Common myeloid progenitor, CD34-positive (primary cell): Measurements from ENCODE around the gene GPATCH3.
A peak's percentile ranks its signal among the peaks of the same experiment; 100 is the strongest.

Source experiments
- CTCF ChIA-PET: fragments of 350-600 bp; sonication (Branson Sonifier 250); formaldehyde crosslinking; loops from one replicate; lab custom pipeline; 2021; ENCODE audit warnings: antibody characterized with exemption; lab: Charles Lee
- POLR2A ChIA-PET: fragments of 350-600 bp; sonication (Branson Sonifier 250); formaldehyde crosslinking; loops from one replicate; lab custom pipeline; 2021; ENCODE audit warnings: antibody characterized with exemption; lab: Charles Lee
- DNase-seq, 3 donors: peaks; one replicate each; pipeline versions ENCODE4 v3.0.0 to v3.0.0-alpha.2; 2013
- H3K27ac ChIP-seq, 2 experiments: 1 replicate in 1 of 2; 2 replicates in 1 of 2; pipeline ENCODE4 v1.7.0; 2013; ENCODE audit warnings: inconsistent platforms in 2 of 2, low read length in 2 of 2, mild to moderate bottlenecking in 2 of 2, low read depth in 1 of 2, moderate library complexity in 1 of 2; ENCODE audit not compliant: severe bottlenecking in 2 of 2, insufficient read depth in 1 of 2, poor library complexity in 1 of 2
- H3K27me3 ChIP-seq, 5 experiments: replicated peaks in 2 of 5; 1 replicate in 3 of 5; 2 replicates in 2 of 5; pipeline versions ENCODE4 v1.6.1 to v1.7.0; 2013; ENCODE audit warnings: low read length in 4 of 5, mild to moderate bottlenecking in 2 of 5, moderate library complexity in 2 of 5, inconsistent platforms in 1 of 5; ENCODE audit not compliant: insufficient read depth in 5 of 5, control insufficient read depth in 4 of 5
- H3K36me3 ChIP-seq, 4 experiments: 1 replicate in 2 of 4; 2 replicates in 2 of 4; pipeline versions ENCODE4 v1.6.1 to v1.7.0; 2013; ENCODE audit warnings: low read length in 3 of 4, control low read depth in 1 of 4, mild to moderate bottlenecking in 1 of 4; ENCODE audit not compliant: control insufficient read depth in 4 of 4, insufficient read depth in 4 of 4
- H3K4me1 ChIP-seq, 4 experiments: 1 replicate in 3 of 4; 2 replicates in 1 of 4; pipeline versions ENCODE4 v1.6.1 to v1.7.1; 2013; ENCODE audit warnings: low read length in 3 of 4, mild to moderate bottlenecking in 3 of 4, control low read depth in 1 of 4, inconsistent platforms in 1 of 4, moderate library complexity in 1 of 4; ENCODE audit not compliant: control insufficient read depth in 4 of 4, insufficient read depth in 4 of 4; ENCODE audit errors: control extremely low read depth in 1 of 4
- H3K4me3 ChIP-seq, 7 experiments: 1 replicate in 4 of 7; 2 replicates in 3 of 7; pipeline versions ENCODE4 v1.5.1 to v1.7.0; 2013; ENCODE audit warnings: mild to moderate bottlenecking in 7 of 7, low read length in 6 of 7, moderate library complexity in 6 of 7, inconsistent platforms in 2 of 7, low read depth in 2 of 7, control low read depth in 1 of 7; ENCODE audit not compliant: insufficient read depth in 4 of 7, control insufficient read depth in 1 of 7; ENCODE audit errors: extremely low read depth in 1 of 7
- H3K9me3 ChIP-seq, 5 experiments: 1 replicate in 4 of 5; 2 replicates in 1 of 5; pipeline versions ENCODE4 v1.6.1 to v1.7.1; 2013; ENCODE audit warnings: low read length in 4 of 5, mild to moderate bottlenecking in 2 of 5, inconsistent platforms in 1 of 5, low read depth in 1 of 5, moderate library complexity in 1 of 5; ENCODE audit not compliant: control insufficient read depth in 4 of 5, insufficient read depth in 2 of 5; ENCODE audit errors: control extremely low read depth in 1 of 5
- WGBS: methylation state at CpG from one replicate; pipeline ENCODE4 v1.1.5; 2013; ENCODE audit not compliant: insufficient coverage; 5-methylcytosine and 5-hydroxymethylcytosine counted together

GPATCH3 gene

DNA sequence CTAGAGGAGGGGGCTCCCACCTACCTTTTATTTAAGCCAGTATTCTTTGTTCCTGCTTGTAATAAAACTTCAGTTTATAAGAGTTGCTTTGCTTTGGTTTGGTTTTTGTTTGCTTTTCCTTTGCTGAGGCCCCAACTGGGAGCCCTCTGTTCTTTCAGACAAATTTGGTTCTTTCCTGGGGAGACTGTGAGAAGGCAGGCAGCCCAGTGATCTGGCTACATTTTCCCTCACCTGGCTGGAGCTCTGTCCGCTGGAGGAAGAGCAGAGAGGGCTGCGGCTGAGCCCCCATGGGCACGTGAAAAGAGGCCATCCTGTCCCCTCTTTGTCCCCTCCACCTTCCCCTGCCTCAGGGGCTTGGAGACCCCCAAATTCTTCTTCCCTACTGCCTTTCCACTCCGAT lies 44.6 kb downstream of the GPATCH3 start:
- no peak for DNase-seq
- ChIA-PET CTCF (interaction anchor here (1.6 to 4.1 kb wide), 7 partner anchors 11 to 35 kb away, joined by 4 to 30 read pairs (median 8); no protein-coding TSS in a partner anchor), POLR2A (no interaction called here)
- WGBS, result 93% methylated on average over 4 of the region's 4 CpGs
- H3K4me3 ChIP-seq, result no peak overlapping the region
- H3K27ac ChIP-seq, result no peak overlapping the region
- H3K36me3 ChIP-seq, result peaks cover 7 to 58% (median 37%) of the 10 kb centered on the region in 4 experiments
- no peaks in the 10 kb centered on the region for H3K27me3 ChIP-seq
- no peaks in the 10 kb centered on the region for H3K4me1 ChIP-seq
- H3K9me3 ChIP-seq, result no peaks in the 10 kb centered on the region

DNA sequence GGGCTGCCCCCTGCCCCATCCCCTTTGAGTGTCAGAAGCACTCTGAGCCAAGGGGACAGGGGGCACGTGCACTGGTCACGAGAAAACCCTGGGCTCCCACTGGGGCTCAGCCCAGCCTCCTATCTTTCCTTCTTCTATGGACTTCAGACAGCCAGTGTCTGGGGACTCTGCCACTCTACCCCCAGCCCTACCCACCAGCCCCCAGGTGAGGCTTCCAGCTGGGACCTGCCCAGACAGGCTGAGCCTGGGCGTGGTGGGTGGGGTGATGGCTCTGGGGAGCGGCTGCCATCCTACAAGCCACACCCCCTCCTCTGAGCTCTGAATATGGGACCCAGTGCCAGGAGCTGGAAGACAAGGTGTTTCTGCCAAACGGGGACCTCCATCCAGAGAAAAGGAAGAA lies 45.4 kb downstream of the GPATCH3 start:
- 100% methylated on average over 1 of the region's 5 CpGs for WGBS
- no peak for DNase-seq
- H3K27ac ChIP-seq, result no peak overlapping the region
- H3K27me3 ChIP-seq, result no peaks in the 10 kb centered on the region
- no peak overlapping the region for H3K4me3 ChIP-seq
- ChIA-PET POLR2A (no interaction called here), CTCF (interaction anchor here (1.6 to 4.1 kb wide), 5 partner anchors 12 to 34 kb away, joined by 5 to 30 read pairs (median 10); no protein-coding TSS in a partner anchor)
- no peaks in the 10 kb centered on the region for H3K4me1 ChIP-seq
- H3K36me3 ChIP-seq, result peaks cover 9 to 65% (median 41%) of the 10 kb centered on the region in 4 experiments
- no peaks in the 10 kb centered on the region for H3K9me3 ChIP-seq

DNA sequence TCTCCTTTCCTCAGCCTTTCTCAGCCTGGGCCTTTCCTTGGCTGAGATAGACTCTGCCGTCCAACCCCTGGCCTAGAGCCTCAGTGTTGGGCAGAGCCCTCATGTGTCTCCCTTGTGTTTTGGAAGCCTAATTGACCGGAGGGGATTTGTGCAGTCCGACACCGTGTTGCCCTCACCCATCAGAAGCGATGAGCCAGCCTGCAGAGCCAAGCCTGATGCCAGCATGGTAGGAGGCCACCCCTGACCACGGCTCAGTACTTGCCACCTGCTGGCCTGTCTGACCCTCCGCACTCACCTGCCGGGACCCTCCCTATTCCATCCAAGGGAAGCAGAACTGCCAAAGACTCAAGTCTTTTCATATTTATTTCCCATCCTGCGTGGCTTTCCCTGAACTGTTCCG lies 46.7 kb downstream of the GPATCH3 start:
- Histone ChIP-seq H3K27me3 (no peaks in the 10 kb centered on the region), H3K9me3 (no peaks in the 10 kb centered on the region), H3K4me3 (no peak overlapping the region), H3K36me3 (peaks cover 14 to 78% (median 52%) of the 10 kb centered on the region in 4 experiments), H3K4me1 (no peaks in the 10 kb centered on the region), H3K27ac (no peak overlapping the region)
- DNase-seq, result no peak
- WGBS, result 97% methylated on average over 7 of the region's 10 CpGs
- POLR2A ChIA-PET, result no interaction called here
- CTCF ChIA-PET, result interaction anchor here (1.0 to 4.1 kb wide), 6 partner anchors 9 to 176 kb away, joined by 3 to 30 read pairs (median 6); partner anchors contain the start of gene SFN

DNA sequence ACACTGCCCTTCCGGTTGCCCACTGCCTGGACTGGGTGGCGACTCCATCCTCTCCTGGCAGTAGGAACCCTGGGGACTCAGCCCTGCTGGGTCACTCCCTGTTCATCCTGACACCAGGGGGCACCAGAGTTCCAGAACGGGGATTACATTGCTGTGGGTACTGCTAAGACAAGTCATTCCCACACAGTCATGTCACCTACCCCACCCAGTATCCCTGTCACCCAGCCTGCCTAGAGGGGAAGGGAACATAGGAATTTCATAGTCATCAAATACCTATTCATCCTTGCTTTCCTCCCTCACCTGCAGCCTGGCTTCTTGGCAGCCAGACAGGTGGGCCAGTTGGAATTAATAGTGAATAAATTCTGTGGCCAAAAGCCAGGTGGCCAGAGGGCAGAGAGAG lies 47.1 kb downstream of the GPATCH3 start:
- WGBS, result 56% methylated on average over 2 of the region's 3 CpGs

DNA sequence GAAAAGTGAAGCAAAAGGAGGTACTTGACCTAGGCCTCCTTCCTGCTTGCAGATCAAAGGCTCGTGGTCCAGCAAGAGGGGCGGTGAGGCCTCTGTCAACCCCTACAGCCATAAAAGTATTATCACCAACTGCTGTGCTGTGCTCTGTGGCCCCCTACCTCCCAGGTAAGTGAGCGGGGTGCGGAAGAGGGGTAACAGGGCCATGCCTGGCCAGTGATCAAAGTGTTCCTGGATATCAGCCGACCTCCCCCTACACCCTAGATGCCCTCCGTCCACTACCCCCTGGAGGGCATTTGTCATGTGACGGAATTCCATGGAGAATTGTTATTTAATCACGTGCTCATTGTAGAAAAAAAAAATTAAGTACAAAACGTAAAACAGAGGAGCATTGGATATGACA lies 47.6 kb downstream of the GPATCH3 start:
- peaks cover 14 to 85% (median 59%) of the 10 kb centered on the region in 4 experiments for H3K36me3 ChIP-seq
- no peak overlapping the region for H3K4me3 ChIP-seq
- no peaks in the 10 kb centered on the region for H3K4me1 ChIP-seq
- H3K27ac ChIP-seq, result no peak overlapping the region
- H3K27me3 ChIP-seq, result no peaks in the 10 kb centered on the region
- WGBS, result 98% methylated on average over 7 of the region's 9 CpGs
- ChIA-PET POLR2A (no interaction called here), CTCF (interaction anchor here (1.0 to 4.1 kb wide), 7 partner anchors 10 to 175 kb away, joined by 3 to 30 read pairs (median 4); partner anchors contain the start of gene SFN)
- no peaks in the 10 kb centered on the region for H3K9me3 ChIP-seq
- no peak for DNase-seq

More for the DNA sequence above, 47.1 kb downstream of the GPATCH3 start:
- Histone ChIP-seq H3K27ac (no peak overlapping the region), H3K36me3 (peaks cover 14 to 83% (median 57%) of the 10 kb centered on the region in 4 experiments), H3K4me1 (no peaks in the 10 kb centered on the region), H3K27me3 (no peaks in the 10 kb centered on the region), H3K9me3 (no peaks in the 10 kb centered on the region), H3K4me3 (no peak overlapping the region)
- ChIA-PET POLR2A (no interaction called here), CTCF (interaction anchor here (1.0 to 4.1 kb wide), 4 partner anchors 9 to 176 kb away, joined by 3 to 30 read pairs (median 5); partner anchors contain the start of gene SFN)
- DNase-seq, result peak; percentile 67 to 82 (median 76)

DNA sequence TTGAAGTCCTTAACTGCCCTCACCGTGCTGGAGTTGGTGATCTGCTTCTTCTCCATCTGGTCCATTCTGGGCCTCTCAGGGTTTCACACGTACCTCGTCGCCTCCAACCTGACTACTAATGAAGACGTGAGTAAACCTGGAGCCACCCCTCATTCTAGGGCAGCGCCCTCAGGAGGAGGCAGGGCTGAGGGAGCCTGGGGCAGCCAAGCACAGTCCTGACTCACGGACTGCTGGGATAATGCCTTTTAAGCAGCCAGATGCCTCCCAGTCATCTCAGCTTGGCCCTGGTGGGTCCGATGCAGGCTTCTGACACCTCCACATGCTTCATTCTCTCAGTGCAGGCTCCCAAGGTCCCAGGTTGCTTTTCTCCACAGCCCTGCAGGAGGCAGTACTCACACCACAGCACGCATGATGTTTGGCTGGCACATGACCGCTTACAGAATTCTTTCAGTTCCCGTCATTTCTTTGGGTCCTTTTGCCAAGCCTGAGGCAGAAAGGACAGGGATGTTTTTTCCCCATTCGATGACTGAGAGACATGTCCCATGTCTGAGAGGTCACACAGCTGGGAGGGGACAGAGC lies 49.1 kb downstream of the GPATCH3 start:
- Histone ChIP-seq H3K4me1 (no peaks in the 10 kb centered on the region), H3K27me3 (no peaks in the 10 kb centered on the region), H3K27ac (no peak overlapping the region), H3K36me3 (peaks cover 14 to 88% (median 60%) of the 10 kb centered on the region in 4 experiments), H3K9me3 (no peaks in the 10 kb centered on the region), H3K4me3 (no peak overlapping the region)
- no peak for DNase-seq
- 98% methylated on average over 12 of the region's 12 CpGs for WGBS
- ChIA-PET CTCF (interaction anchor here (0.8 to 3.2 kb wide), 8 partner anchors 8 to 44 kb away, joined by 4 to 13 read pairs (median 8); no protein-coding TSS in a partner anchor), POLR2A (no interaction called here)
